Adipose tissue (tissue), 3 donors: ENCODE measurements around the gene NME7. TPM values are rescaled to one million over a fixed set of nuclear protein-coding genes. Genes with fewer than 3 reads are reported as not detected.

Experiments
- H3K27ac ChIP-seq: one replicate; pipeline ENCODE4 v1.5.1; 2013; ENCODE audit warnings: low read depth, low read length
- WGBS, 3 donors: extraction: QIAGEN DNeasy Blood & Tissue Kit; methylation state at CpG; one replicate each; pipeline ENCODE4 v1.1.7; 2013; 5-methylcytosine and 5-hydroxymethylcytosine counted together
- polyA plus RNA-seq, 3 donors: library from polyadenylated mRNA; stranded (reverse); fragments of 200-250 nt; gene quantifications; one replicate each; pipeline ENCODE4 v1.2.3, GENCODE V29; 2013
- donor health status: healthy with polysubstance abuse.
- donor health status: Bipolar disorder and iron deficiency.
- donor health status: healthy.

Gene NME7
- polyA plus RNA-seq, 3 donors, result 7.2 to 14.3 (median 7.5) TPM

- 0 to 1% (median 0%) methylated on average over 72 to 99 of the region's 100 CpGs for WGBS, 3 donors
- no peak within 1 kb of the TSS for H3K27ac ChIP-seq
Observed at GRCh38 chr1:169106095-169106920, 261.3 kb downstream of the NME7 start, which contains the start of gene ATP1B1. Gene ATP1B1, plus strand, starts transcription at chr1:169106690. Its CDS starts 140 bp downstream, at chr1:169106830.

GRCh38 chr1:169105434-169106094 lies 262.0 kb downstream of the NME7 start:
- WGBS, 3 donors, result 1 to 4% (median 2%) methylated on average over 29 to 47 of the region's 47 CpGs
- no peak overlapping the region for H3K27ac ChIP-seq

DNA sequence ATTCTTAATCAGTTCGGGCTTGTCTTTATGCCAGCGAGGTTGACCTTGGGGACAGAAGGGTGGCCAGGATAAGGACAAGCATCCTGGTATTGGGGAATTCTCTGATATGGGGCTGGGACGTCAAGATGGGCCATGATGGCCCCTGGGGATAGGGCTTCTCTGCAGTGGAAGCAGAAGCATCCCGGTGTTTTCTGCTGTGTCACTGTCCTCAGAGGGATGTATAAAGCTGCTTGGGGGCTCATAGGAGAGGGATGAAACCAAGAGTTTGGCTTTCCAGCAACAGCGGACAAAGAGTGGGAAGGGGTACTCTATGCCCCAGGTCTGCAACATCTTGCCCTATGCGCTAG lies 262.5 kb downstream of the NME7 start:
- no peak overlapping the region for H3K27ac ChIP-seq
- 39 to 65% (median 55%) methylated on average over 6 of the region's 6 CpGs for WGBS, 3 donors

DNA sequence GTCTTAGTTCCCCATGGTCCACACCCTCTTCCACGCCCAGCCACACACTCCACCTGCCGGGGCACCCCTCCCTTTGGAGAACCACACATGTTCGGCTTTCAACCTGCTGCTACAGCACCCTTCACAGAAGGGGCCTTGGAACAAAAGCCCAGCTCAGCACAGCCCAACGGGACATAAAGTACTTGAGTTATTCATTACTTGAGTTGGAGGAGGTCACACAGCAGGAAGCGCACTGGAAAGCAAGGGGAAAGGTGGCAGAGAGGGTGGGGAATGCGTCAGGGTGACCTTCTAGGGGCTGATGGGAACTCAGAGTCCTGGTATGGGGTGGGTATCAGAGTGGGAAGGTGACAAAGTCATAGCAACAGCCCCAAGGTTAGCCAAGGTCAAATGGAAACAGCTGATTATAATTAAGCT lies 264.1 kb downstream of the NME7 start:
- 38 to 67% (median 67%) methylated on average over 6 of the region's 6 CpGs for WGBS, 3 donors
- no peak overlapping the region for H3K27ac ChIP-seq

- H3K27ac ChIP-seq, result no peak overlapping the region
- 49 to 89% (median 86%) methylated on average over 5 of the region's 5 CpGs for WGBS, 3 donors
Observed at GRCh38 chr1:169103002-169103401, 264.6 kb downstream of the NME7 start.

DNA sequence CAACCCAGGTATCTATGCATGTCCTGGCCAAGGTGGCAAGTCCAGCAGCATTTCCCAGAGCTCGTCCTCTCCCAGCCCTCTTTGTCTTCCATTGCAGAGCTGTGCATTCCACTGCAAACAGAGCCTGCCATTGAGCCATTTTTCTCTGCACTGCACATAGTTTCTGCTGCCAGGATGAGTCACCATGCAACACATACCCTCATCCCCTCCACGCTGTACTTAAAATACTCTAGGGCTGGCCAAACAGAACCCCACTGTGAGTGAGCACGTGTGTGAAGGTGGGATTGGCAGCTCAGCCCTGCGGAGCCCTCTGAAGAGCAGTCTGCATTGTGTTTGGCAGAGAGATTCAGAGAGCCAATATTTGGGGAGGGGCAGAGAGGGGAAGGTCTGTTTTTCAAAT lies 265.0 kb downstream of the NME7 start:
- WGBS, 3 donors, result 34 to 52% (median 40%) methylated on average over 4 of the region's 4 CpGs
- H3K27ac ChIP-seq, result no peak overlapping the region

DNA sequence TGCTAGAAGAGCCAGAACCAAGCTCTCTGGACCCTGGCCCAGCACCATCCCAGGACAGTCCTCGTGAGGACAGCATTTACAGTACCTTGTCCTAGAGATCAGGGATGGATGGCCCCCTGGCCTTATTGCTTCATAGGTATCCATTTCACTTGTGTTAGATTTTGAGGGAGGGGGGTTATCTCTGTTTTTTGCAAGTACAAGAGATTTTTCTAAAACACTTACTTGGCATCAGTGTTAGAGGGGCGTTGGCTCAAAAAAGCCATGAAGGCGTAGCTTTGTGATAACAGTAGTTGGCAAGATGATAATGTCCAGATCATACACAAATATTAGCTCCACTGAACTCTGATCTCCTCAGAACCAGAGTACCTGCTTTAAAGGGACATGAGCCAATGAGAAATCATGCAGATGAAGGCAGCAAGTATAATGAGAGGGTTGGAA lies 266.9 kb downstream of the NME7 start:
- 30 to 83% (median 80%) methylated on average over 3 of the region's 3 CpGs for WGBS, 3 donors
- H3K27ac ChIP-seq, result no peak overlapping the region

- H3K27ac ChIP-seq, result no peak overlapping the region
- 34 to 78% (median 74%) methylated on average over 1 of the region's 1 CpG for WGBS, 3 donors
Observed at GRCh38 chr1:169100208-169100607, 267.4 kb downstream of the NME7 start.

DNA sequence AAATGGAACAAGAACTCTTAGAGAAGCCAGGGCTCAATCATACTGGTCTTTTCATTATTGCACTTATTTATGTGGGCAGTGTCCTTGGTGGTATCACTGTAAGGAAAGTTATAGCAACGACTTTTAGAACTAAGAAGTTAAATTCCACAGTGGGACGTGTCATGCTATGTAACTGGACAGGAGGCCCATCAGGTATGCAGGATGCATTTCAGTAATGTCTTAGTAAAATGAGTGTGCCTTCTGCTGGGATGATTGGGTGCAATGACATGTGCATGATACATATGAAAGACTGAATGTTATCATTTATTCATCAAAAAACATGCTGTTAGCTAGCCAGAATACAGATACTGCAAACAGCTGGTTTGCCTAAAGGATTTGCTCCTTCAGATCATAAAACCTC lies 268.0 kb downstream of the NME7 start:
- WGBS, 3 donors, result 66 to 87% (median 81%) methylated on average over 2 of the region's 2 CpGs
- no peak overlapping the region for H3K27ac ChIP-seq

- 63 to 91% (median 74%) methylated on average over 1 of the region's 1 CpG for WGBS, 3 donors
- H3K27ac ChIP-seq, result no peak overlapping the region
Observed at GRCh38 chr1:169098380-169098779, 269.2 kb downstream of the NME7 start.

DNA sequence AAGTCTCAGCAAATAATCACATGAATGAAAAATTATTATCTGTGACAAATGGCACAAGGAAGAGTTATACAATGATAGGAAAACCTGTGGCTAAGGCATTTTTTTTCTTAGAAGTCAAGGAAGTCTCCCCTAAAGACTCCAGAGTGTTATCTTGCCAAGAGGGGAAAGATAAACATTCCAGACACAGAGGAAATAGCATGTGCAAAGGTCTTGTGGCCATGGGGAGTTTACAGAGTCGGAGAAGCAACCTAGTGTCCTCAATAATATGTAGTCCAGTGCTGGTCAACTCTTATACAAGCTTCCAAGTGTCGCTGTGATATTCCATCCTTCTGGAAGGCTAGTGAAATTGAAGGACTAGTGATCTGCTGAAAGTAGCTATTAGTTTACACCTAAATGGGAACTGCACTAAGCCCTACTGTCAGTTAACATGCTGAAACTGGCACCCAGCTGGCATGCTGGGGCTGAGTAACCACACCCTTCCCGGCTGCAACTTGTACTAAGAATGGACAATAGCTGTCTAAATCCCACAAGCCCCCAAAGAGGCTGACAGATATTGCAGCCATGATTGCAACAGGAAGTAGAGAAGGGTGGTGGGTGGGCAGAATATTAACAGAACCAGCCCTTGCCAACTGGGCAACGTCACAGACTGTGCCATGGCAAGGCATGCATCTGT lies 272.6 kb downstream of the NME7 start:
- WGBS, 3 donors, result 68 to 78% (median 71%) methylated on average over 4 of the region's 4 CpGs
- no peak overlapping the region for H3K27ac ChIP-seq

GRCh38 chr1:169092399-169092798 lies 275.2 kb downstream of the NME7 start:
- WGBS, 3 donors, result 94 to 96% (median 95%) methylated on average over 2 of the region's 2 CpGs

DNA sequence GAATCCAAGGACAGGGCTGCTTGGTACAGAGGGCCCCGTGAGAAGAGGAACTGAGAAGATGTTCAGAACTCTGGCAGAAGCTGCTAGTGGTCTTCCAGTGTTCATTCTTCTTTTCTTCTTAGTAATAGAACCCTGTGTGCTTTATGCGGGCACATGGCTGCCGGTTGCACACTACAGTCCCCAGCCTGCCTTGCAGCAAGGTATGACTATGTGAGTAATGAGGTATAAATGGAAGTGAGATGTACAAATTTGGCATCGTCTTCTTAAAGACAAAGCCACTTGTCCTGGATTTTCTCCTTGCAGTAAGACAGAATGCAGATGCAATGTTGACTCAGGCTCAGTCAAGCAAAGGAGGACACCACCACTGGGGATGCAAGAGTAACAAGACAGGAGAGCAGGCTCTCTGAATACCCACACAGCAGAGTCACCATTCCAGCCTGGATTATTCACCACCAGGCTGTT lies 276.1 kb downstream of the NME7 start:
- WGBS, 3 donors, result 83 to 93% (median 91%) methylated on average over 4 of the region's 4 CpGs
- no peak overlapping the region for H3K27ac ChIP-seq

More at GRCh38 chr1:169092399-169092798, 275.2 kb downstream of the NME7 start:
- no peak overlapping the region for H3K27ac ChIP-seq

- H3K27ac ChIP-seq, result no peak overlapping the region
- 76 to 80% (median 78%) methylated on average over 4 of the region's 4 CpGs for WGBS, 3 donors
Observed at GRCh38 chr1:169090900-169091311, 276.7 kb downstream of the NME7 start.

- H3K27ac ChIP-seq, result no peak overlapping the region
- 66 to 76% (median 67%) methylated on average over 4 of the region's 4 CpGs for WGBS, 3 donors
Observed at GRCh38 chr1:169090308-169090899, 277.2 kb downstream of the NME7 start.

DNA sequence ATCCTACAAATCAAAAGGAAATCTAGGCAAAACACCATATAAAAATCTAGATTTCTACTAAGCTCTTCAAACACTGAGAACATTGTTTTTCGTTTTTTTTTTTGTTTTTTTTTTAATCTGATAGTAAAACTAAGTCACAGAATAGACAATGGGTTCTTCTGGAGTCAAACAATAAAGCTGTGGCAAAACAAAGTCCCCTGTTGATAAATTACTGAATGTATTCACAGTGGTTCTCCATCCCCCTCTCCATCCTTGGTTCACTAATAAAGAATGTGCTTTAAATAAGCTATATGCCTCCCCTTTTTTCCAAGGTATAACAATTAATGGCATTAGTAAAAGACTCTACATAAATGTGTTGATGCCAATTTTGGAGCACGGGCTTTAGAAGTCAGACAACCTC lies 277.8 kb downstream of the NME7 start:
- WGBS, 3 donors, result 78 to 87% (median 85%) methylated on average over 2 of the region's 2 CpGs
- no peak overlapping the region for H3K27ac ChIP-seq

DNA sequence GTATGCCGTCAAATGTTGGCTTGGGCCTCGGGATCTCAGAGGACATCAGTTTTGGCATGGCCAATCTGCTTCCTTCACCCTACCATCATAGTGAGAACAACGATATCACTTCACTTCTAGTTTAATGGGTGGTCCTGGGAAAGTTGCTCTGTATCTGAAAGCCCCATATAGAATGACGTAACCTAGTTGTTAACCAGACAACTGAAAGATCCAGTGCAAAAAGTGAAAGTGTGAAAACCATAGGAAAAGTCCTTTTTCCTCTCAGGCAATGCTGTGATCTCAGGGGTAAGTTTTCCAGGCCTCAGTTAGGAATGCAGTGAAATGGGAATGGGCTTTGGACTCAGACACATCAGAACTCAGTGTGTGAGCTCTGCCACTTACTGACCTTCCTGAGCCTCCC lies 279.7 kb downstream of the NME7 start:
- no peak overlapping the region for H3K27ac ChIP-seq
- 90 to 93% (median 91%) methylated on average over 4 of the region's 4 CpGs for WGBS, 3 donors

DNA sequence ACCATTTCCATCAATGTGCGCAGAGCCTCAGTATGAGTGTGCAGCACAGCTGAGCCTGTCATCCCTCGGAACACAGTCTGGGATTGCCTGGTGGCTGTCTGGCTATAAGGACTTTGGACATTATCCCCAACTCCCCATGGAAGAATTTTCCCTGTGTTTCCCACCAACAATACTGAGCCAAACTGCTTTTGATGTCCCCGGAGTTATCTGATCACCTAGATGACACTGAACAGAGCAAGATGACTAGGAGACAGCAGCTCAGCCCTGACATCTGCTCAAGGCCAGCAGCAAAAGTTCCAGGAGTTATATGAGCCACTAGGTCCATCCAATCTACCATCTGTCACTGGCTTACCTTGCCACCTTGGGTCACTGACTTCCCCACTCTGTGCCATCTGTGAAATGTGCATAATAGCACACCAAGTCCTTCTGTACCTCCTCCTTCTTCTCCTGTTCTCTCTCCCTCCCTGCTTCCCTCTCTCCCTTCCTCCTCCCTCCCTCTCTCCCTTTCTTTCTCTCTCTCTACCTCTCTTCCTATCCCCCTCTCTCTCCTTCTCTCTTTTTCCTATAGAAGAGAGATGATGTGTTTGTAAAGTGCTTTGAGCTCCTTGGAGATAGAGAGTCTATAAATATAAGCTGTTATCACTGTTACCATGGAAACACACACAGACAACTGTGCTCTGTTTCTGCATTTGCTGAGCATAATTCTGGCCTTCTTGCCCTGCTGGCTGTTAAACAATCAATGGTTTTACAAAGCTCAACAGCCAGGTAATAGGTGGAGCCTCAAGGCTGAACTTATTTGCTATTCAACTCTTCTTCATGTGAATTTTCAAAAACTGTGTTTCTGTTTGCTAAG lies 280.8 kb downstream of the NME7 start:
- H3K27ac ChIP-seq, result no peak overlapping the region
- 77 to 87% (median 84%) methylated on average over 3 of the region's 3 CpGs for WGBS, 3 donors
